ENCODE data around the gene DCUN1D1.

GRCh38 chr3:183008800-183009199 is 28.5 kb upstream of the DCUN1D1 start:
- TF ChIP-seq POLR2A (IDR thresholded peaks at IDR 0.05) = no peak
- TF ChIP-seq, protein P1, sequence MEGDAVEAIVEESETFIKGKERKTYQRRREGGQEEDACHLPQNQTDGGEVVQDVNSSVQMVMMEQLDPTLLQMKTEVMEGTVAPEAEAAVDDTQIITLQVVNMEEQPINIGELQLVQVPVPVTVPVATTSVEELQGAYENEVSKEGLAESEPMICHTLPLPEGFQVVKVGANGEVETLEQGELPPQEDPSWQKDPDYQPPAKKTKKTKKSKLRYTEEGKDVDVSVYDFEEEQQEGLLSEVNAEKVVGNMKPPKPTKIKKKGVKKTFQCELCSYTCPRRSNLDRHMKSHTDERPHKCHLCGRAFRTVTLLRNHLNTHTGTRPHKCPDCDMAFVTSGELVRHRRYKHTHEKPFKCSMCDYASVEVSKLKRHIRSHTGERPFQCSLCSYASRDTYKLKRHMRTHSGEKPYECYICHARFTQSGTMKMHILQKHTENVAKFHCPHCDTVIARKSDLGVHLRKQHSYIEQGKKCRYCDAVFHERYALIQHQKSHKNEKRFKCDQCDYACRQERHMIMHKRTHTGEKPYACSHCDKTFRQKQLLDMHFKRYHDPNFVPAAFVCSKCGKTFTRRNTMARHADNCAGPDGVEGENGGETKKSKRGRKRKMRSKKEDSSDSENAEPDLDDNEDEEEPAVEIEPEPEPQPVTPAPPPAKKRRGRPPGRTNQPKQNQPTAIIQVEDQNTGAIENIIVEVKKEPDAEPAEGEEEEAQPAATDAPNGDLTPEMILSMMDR (IDR thresholded peaks at IDR 0.05) = no peak
- TF ChIP-seq POLR2AphosphoS5 (IDR thresholded peaks at IDR 0.05; ENCODE audit: insufficient read depth in 1 of 2, low read depth in 1 of 2) = no peak
